H9 (cell line): ENCODE data around the gene ALX3. TPM values are rescaled to one million over a fixed set of nuclear protein-coding genes. Genes with fewer than 3 reads are reported as not detected.

Experiments
- DNase-seq: peaks from one replicate; pipeline ENCODE4 v3.0.0-alpha.2; 2017
- H2AFZ ChIP-seq: one replicate; pipeline ENCODE4 v1.6.1; 2013; ENCODE audit warnings: mild to moderate bottlenecking, low read length, control low read depth, moderate library complexity
- H2AK5ac ChIP-seq: 2 replicates; pipeline ENCODE4 v1.6.1; 2013; ENCODE audit warnings: low read length, control low read depth, mixed read lengths; ENCODE audit not compliant: insufficient read length
- H2BK120ac ChIP-seq: one replicate; pipeline ENCODE4 v1.6.1; 2013; ENCODE audit warnings: low read depth, mild to moderate bottlenecking, low read length, control low read depth, inconsistent platforms; ENCODE audit not compliant: poor library complexity, severe bottlenecking
- H2BK12ac ChIP-seq: 2 replicates; pipeline ENCODE4 v1.6.1; 2013; ENCODE audit warnings: low read length, control low read depth, mixed read lengths, low read depth; ENCODE audit not compliant: insufficient read length
- H2BK15ac ChIP-seq: 2 replicates; pipeline ENCODE4 v1.6.1; 2013; ENCODE audit warnings: low read depth, low read length, control low read depth
- H2BK20ac ChIP-seq: one replicate; pipeline ENCODE4 v1.6.1; 2013; ENCODE audit warnings: low read depth, mild to moderate bottlenecking, low read length, control low read depth, inconsistent platforms; ENCODE audit not compliant: poor library complexity, severe bottlenecking
- H2BK5ac ChIP-seq: 2 replicates; pipeline ENCODE4 v1.6.1; 2013; ENCODE audit warnings: low read length, control low read depth, mixed read lengths; ENCODE audit not compliant: insufficient read length
- H3K14ac ChIP-seq: 2 replicates; pipeline ENCODE4 v1.6.1; 2013; ENCODE audit warnings: low read length, control low read depth; ENCODE audit not compliant: insufficient read depth
- H3K18ac ChIP-seq: 2 replicates; pipeline ENCODE4 v1.6.1; 2013; ENCODE audit warnings: low read depth, mild to moderate bottlenecking, mixed read lengths, low read length, control low read depth; ENCODE audit not compliant: insufficient read length
- H3K23ac ChIP-seq: 2 replicates; pipeline ENCODE4 v1.6.1; 2013; ENCODE audit warnings: low read length, control low read depth, mixed read lengths, low read depth; ENCODE audit not compliant: insufficient read length
- H3K23me2 ChIP-seq: 2 replicates; pipeline ENCODE4 v1.6.1; 2013; ENCODE audit warnings: low read depth, mild to moderate bottlenecking, mixed read lengths, low read length, control low read depth; ENCODE audit not compliant: insufficient read length, poor library complexity, severe bottlenecking
- H3K27ac ChIP-seq: 2 replicates; pipeline ENCODE4 v1.5.1; 2013; ENCODE audit warnings: low read length, control low read depth, mixed read lengths, low read depth; ENCODE audit not compliant: insufficient read length
- H3K27me3 ChIP-seq: 2 replicates; pipeline ENCODE4 v1.6.1; 2013; ENCODE audit warnings: low read length, control low read depth, inconsistent platforms; ENCODE audit not compliant: insufficient read depth
- H3K4ac ChIP-seq: 2 replicates; pipeline ENCODE4 v1.6.1; 2013; ENCODE audit warnings: low read depth, mild to moderate bottlenecking, control low read depth, inconsistent platforms, low read length, moderate library complexity
- H3K4me1 ChIP-seq: 2 replicates; pipeline ENCODE4 v1.6.1; 2013; ENCODE audit warnings: low read length, control low read depth, inconsistent platforms; ENCODE audit not compliant: insufficient read depth
- H3K4me2 ChIP-seq: 2 replicates; pipeline ENCODE4 v1.6.1; 2013; ENCODE audit warnings: low read length, control low read depth, mixed read lengths; ENCODE audit not compliant: insufficient read length, insufficient read depth
- H3K56ac ChIP-seq: 2 replicates; pipeline ENCODE4 v1.6.1; 2013; ENCODE audit warnings: low read depth, mild to moderate bottlenecking, mixed read lengths, low read length, control low read depth; ENCODE audit not compliant: insufficient read length
- H3K79me1 ChIP-seq: 2 replicates; pipeline ENCODE4 v1.6.1; 2013; ENCODE audit warnings: low read depth, mild to moderate bottlenecking, moderate library complexity, low read length, control low read depth, inconsistent platforms; ENCODE audit not compliant: insufficient read depth, poor library complexity, severe bottlenecking
- H3K79me2 ChIP-seq: 2 replicates; pipeline ENCODE4 v1.6.1; 2013; ENCODE audit warnings: low read length, control low read depth, inconsistent platforms; ENCODE audit not compliant: insufficient read depth
- H3K9ac ChIP-seq: 2 replicates; pipeline ENCODE4 v1.6.1; 2013; ENCODE audit warnings: low read length, control low read depth, mixed read lengths; ENCODE audit not compliant: insufficient read length; ENCODE audit errors: extremely low read depth
- H3K9me3 ChIP-seq: one replicate; pipeline ENCODE4 v1.6.1; 2013; ENCODE audit warnings: low read depth, low read length, inconsistent platforms; ENCODE audit not compliant: control insufficient read depth
- H3T11ph ChIP-seq: one replicate; pipeline ENCODE4 v1.6.1; 2013; ENCODE audit warnings: mild to moderate bottlenecking, low read length, control low read depth, inconsistent platforms
- H4K20me1 ChIP-seq: one replicate; pipeline ENCODE4 v1.6.1; 2013; ENCODE audit not compliant: control insufficient read depth, insufficient read length, insufficient read depth
- H4K5ac ChIP-seq: 2 replicates; pipeline ENCODE4 v1.6.1; 2013; ENCODE audit warnings: low read depth, mild to moderate bottlenecking, mixed read lengths, low read length, control low read depth; ENCODE audit not compliant: insufficient read length
- H4K8ac ChIP-seq: replicated peaks from 2 replicates; pipeline ENCODE4 v1.6.1; 2013; ENCODE audit warnings: low read length, control low read depth, mixed read lengths, low read depth; ENCODE audit not compliant: insufficient read length
- H4K91ac ChIP-seq: 2 replicates; pipeline ENCODE4 v1.6.1; 2013; ENCODE audit warnings: low read depth, mild to moderate bottlenecking, moderate library complexity, mixed read lengths, low read length, control low read depth; ENCODE audit not compliant: insufficient read length
- H3K27ac Mint-ChIP-seq, 3 experiments: 2 replicates in 2 of 3; 3 replicates in 1 of 3; pipeline ENCODE4 v1.8.0; 2020 to 2021; ENCODE audit warnings: mixed read lengths in 3 of 3, mild to moderate bottlenecking in 1 of 3, moderate library complexity in 1 of 3
- H3K27me3 Mint-ChIP-seq: 2 replicates; pipeline ENCODE4 v1.8.0; 2021; ENCODE audit warnings: low read depth, mild to moderate bottlenecking, moderate library complexity, mixed read lengths
- H3K36me3 Mint-ChIP-seq, 3 experiments: 2 replicates in 2 of 3; 3 replicates in 1 of 3; pipeline ENCODE4 v1.8.0; 2020 to 2021; ENCODE audit warnings: low read depth in 3 of 3, mixed read lengths in 3 of 3; ENCODE audit not compliant: insufficient read depth in 1 of 3
- H3K4me1 Mint-ChIP-seq, 2 experiments: 2 replicates each; pipeline ENCODE4 v1.8.0; 2020; ENCODE audit warnings: mixed read lengths in 2 of 2
- H3K4me3 Mint-ChIP-seq, 2 experiments: 2 replicates in 1 of 2; 3 replicates in 1 of 2; pipeline ENCODE4 v1.8.0; 2020 to 2021; ENCODE audit warnings: mild to moderate bottlenecking in 2 of 2, mixed read lengths in 2 of 2, moderate library complexity in 1 of 2
- H3K9me3 Mint-ChIP-seq, 2 experiments: 2 replicates in 1 of 2; 3 replicates in 1 of 2; pipeline ENCODE4 v1.8.0; 2020; ENCODE audit warnings: mild to moderate bottlenecking in 2 of 2, mixed read lengths in 2 of 2, moderate library complexity in 1 of 2
- WGBS: extraction: QIAGEN DNeasy Blood & Tissue Kit; methylation state at CpG from one replicate; pipeline ENCODE4 v1.1.7; 2013; ENCODE audit warnings: missing lambda C conversion rate, low lambda C conversion rate, mixed read lengths; ENCODE audit not compliant: insufficient read length; ENCODE audit errors: extremely low coverage; 5-methylcytosine and 5-hydroxymethylcytosine counted together
- total RNA-seq: library from RNA; stranded (reverse); gene quantifications from 2 replicates; pipeline ENCODE4 v1.2.1, GENCODE V29; 2021
- TF ChIP-seq, protein P1 (sequence below): fragments of 200-600 bp; sonication (generic); conservative IDR thresholded peaks from 3 replicates; pipeline ENCODE4 v1.8.0; 2021; ENCODE audit warnings: antibody characterized with exemption, mild to moderate bottlenecking

Gene ALX3
- total RNA-seq, 1 experiment from 2014 or later: not detected

DNA sequence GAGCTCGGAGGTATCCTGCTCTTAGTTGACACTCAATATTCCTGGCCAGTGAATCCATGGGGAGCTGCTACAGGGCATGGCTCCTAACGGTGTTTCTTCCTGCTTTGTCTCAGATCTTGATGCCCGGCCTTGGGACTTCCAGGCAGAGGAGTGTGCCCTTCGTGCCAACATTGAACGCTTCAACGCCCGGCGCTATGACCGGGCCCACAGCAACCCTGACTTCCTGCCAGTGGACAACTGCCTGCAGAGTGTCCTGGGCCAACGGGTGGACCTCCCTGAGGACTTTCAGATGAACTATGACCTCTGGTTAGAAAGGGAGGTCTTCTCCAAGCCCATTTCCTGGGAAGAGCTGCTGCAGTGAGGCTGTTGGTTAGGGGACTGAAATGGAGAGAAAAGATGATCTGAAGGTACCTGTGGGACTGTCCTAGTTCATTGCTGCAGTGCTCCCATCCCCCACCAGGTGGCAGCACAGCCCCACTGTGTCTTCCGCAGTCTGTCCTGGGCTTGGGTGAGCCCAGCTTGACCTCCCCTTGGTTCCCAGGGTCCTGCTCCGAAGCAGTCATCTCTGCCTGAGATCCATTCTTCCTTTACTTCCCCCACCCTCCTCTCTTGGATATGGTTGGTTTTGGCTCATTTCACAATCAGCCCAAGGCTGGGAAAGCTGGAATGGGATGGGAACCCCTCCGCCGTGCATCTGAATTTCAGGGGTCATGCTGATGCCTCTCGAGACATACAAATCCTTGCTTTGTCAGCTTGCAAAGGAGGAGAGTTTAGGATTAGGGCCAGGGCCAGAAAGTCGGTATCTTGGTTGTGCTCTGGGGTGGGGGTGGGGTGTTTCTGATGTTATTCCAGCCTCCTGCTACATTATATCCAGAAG is 16.7 kb downstream of the ALX3 start:
- H2BK20ac ChIP-seq: no peak overlapping the region
- H3K27ac ChIP-seq: no peak overlapping the region
- no peaks in the 10 kb centered on the region for H3K9me3 ChIP-seq
- TF ChIP-seq, protein P1, sequence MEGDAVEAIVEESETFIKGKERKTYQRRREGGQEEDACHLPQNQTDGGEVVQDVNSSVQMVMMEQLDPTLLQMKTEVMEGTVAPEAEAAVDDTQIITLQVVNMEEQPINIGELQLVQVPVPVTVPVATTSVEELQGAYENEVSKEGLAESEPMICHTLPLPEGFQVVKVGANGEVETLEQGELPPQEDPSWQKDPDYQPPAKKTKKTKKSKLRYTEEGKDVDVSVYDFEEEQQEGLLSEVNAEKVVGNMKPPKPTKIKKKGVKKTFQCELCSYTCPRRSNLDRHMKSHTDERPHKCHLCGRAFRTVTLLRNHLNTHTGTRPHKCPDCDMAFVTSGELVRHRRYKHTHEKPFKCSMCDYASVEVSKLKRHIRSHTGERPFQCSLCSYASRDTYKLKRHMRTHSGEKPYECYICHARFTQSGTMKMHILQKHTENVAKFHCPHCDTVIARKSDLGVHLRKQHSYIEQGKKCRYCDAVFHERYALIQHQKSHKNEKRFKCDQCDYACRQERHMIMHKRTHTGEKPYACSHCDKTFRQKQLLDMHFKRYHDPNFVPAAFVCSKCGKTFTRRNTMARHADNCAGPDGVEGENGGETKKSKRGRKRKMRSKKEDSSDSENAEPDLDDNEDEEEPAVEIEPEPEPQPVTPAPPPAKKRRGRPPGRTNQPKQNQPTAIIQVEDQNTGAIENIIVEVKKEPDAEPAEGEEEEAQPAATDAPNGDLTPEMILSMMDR: peak; percentile 96
- Mint-ChIP-seq H3K9me3 (no peaks in the 10 kb centered on the region), H3K36me3 (peaks cover 42 to 96% (median 93%) of the 10 kb centered on the region in 3 experiments), H3K27me3 (no peaks in the 10 kb centered on the region), H3K4me1 (no peaks in the 10 kb centered on the region), H3K27ac (no peak overlapping the region; a peak in 1 of 7 replicates), H3K4me3 (peak overlapping the region in 1 of 2 experiments; percentile 48; a peak in 1 of 5 replicates)
- no peak overlapping the region for H2BK15ac ChIP-seq
- no peak overlapping the region for H3T11ph ChIP-seq
- no peak overlapping the region for H2AFZ ChIP-seq
- H3K23me2 ChIP-seq: no peaks in the 10 kb centered on the region
- no peak overlapping the region for H4K8ac ChIP-seq
- no peaks in the 10 kb centered on the region for H3K4me1 ChIP-seq
- H3K18ac ChIP-seq: no peak overlapping the region
- no CpG with 5 or more reads among the region's 16 CpGs for WGBS
- no peak overlapping the region for H4K5ac ChIP-seq
- no peaks in the 10 kb centered on the region for H3K27me3 ChIP-seq
- no peaks in the 10 kb centered on the region for H3K79me1 ChIP-seq
- no peak overlapping the region for H3K4ac ChIP-seq
- no peak overlapping the region for H3K14ac ChIP-seq
- H3K4me2 ChIP-seq: no peak overlapping the region
- H3K56ac ChIP-seq: no peak overlapping the region
- no peak overlapping the region for H2BK5ac ChIP-seq
- no peak overlapping the region for H3K23ac ChIP-seq
- H3K79me2 ChIP-seq: no peaks in the 10 kb centered on the region
- no peak overlapping the region for H3K9ac ChIP-seq
- peak; percentile 80 for DNase-seq
- no peak overlapping the region for H4K91ac ChIP-seq
- no peak overlapping the region for H2BK120ac ChIP-seq
- no peak overlapping the region for H2BK12ac ChIP-seq
- H4K20me1 ChIP-seq: no peaks in the 10 kb centered on the region
- H2AK5ac ChIP-seq: no peak overlapping the region
